Osteocyte (in vitro differentiated cells): ENCODE measurements around the gene OR52E4. TPM values are rescaled to one million over a fixed set of nuclear protein-coding genes. Genes with fewer than 3 reads are reported as not detected.

ENCODE experiments used
- DNase-seq: peaks from one replicate; pipeline ENCODE4 v3.0.0; 2021; ENCODE audit warnings: mixed read lengths; ENCODE audit not compliant: unreplicated experiment; ENCODE audit errors: extremely low spot score
- H3K27ac Mint-ChIP-seq: one replicate; pipeline ENCODE4 v1.8.0; 2021; ENCODE audit warnings: mild to moderate bottlenecking, mixed read lengths; ENCODE audit not compliant: unreplicated experiment
- H3K27me3 Mint-ChIP-seq: one replicate; pipeline ENCODE4 v1.8.0; 2021; ENCODE audit warnings: mixed read lengths; ENCODE audit not compliant: unreplicated experiment
- H3K36me3 Mint-ChIP-seq: one replicate; pipeline ENCODE4 v1.8.0; 2021; ENCODE audit warnings: mixed read lengths; ENCODE audit not compliant: unreplicated experiment
- H3K4me1 Mint-ChIP-seq: one replicate; pipeline ENCODE4 v1.8.0; 2021; ENCODE audit warnings: mixed read lengths; ENCODE audit not compliant: unreplicated experiment
- H3K4me3 Mint-ChIP-seq: one replicate; pipeline ENCODE4 v1.8.0; 2021; ENCODE audit warnings: mild to moderate bottlenecking, moderate library complexity, mixed read lengths; ENCODE audit not compliant: unreplicated experiment
- H3K9me3 Mint-ChIP-seq: one replicate; pipeline ENCODE4 v1.8.0; 2021; ENCODE audit warnings: mixed read lengths; ENCODE audit not compliant: unreplicated experiment
- total RNA-seq: library from RNA; stranded (reverse); gene quantifications from 2 replicates; pipeline ENCODE4 v1.2.1, GENCODE V29; 2021
- TF ChIP-seq, protein P1 (sequence below): fragments of 200-600 bp; sonication (generic); IDR thresholded peaks from 2 replicates; pipeline ENCODE4 v1.5.0; 2021; ENCODE audit warnings: antibody characterized with exemption, mild to moderate bottlenecking, moderate library complexity

Gene OR52E4
- total RNA-seq, 1 donor from 2014 or later: not detected

GRCh38 chr11:5923794-5924193 is 43.4 kb downstream of the OR52E4 start:
- H3K36me3 Mint-ChIP-seq: no peaks in the 10 kb centered on the region
- no peak for DNase-seq
- H3K27ac Mint-ChIP-seq: no peak overlapping the region
- peaks cover 37% of the 10 kb centered on the region for H3K9me3 Mint-ChIP-seq
- no peaks in the 10 kb centered on the region for H3K27me3 Mint-ChIP-seq
- no peak overlapping the region for H3K4me3 Mint-ChIP-seq
- TF ChIP-seq, protein P1, sequence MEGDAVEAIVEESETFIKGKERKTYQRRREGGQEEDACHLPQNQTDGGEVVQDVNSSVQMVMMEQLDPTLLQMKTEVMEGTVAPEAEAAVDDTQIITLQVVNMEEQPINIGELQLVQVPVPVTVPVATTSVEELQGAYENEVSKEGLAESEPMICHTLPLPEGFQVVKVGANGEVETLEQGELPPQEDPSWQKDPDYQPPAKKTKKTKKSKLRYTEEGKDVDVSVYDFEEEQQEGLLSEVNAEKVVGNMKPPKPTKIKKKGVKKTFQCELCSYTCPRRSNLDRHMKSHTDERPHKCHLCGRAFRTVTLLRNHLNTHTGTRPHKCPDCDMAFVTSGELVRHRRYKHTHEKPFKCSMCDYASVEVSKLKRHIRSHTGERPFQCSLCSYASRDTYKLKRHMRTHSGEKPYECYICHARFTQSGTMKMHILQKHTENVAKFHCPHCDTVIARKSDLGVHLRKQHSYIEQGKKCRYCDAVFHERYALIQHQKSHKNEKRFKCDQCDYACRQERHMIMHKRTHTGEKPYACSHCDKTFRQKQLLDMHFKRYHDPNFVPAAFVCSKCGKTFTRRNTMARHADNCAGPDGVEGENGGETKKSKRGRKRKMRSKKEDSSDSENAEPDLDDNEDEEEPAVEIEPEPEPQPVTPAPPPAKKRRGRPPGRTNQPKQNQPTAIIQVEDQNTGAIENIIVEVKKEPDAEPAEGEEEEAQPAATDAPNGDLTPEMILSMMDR: no peak
- no peaks in the 10 kb centered on the region for H3K4me1 Mint-ChIP-seq

DNA sequence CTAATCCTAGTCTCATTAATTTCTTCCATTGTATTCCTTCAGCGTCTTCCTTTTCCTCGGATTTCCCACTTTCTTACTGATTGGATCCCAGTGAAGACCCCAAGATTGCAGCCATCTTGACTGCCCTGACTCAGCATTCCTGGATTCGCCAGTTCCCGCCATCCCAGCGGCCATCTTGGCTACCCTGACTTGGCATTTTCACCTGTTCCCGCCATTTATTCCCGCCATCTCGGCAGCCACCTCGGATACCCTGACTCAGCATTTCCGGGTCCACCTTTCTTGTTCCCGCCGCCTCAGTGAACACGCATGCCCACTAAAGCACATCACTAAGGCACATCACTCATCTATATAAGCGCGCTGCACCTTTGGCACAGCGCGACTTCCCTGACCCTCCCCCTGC is 47.8 kb downstream of the OR52E4 start:
- peaks cover 2% of the 10 kb centered on the region for H3K36me3 Mint-ChIP-seq
- H3K4me1 Mint-ChIP-seq: no peaks in the 10 kb centered on the region
- TF ChIP-seq, protein P1: no peak
- no peak overlapping the region for H3K4me3 Mint-ChIP-seq
- peaks cover 65% of the 10 kb centered on the region for H3K9me3 Mint-ChIP-seq
- no peak for DNase-seq
- no peaks in the 10 kb centered on the region for H3K27me3 Mint-ChIP-seq
- H3K27ac Mint-ChIP-seq: no peak overlapping the region

DNA sequence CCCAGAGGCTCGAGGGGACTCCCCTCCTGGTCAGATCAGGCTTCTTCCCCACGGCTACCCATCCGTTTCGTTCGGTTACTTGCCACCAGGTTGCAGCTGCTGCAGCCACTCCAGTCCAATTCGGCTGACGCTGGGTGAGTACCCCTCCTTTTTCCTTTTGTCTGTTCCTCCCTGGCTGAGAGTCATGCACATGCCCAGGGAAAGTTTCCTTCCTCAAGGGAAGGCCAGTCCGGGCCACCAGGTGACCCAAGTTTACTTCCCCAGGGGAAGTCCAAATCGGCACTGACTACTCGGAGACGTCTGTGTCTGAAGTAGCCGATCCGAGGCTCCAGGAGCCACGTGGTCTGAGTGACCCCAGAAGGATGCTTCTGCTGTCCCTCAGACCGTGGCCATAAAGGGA is 48.4 kb downstream of the OR52E4 start:
- Mint-ChIP-seq H3K9me3 (peaks cover 69% of the 10 kb centered on the region), H3K27ac (no peak overlapping the region)
- TF ChIP-seq, protein P1: no peak

DNA sequence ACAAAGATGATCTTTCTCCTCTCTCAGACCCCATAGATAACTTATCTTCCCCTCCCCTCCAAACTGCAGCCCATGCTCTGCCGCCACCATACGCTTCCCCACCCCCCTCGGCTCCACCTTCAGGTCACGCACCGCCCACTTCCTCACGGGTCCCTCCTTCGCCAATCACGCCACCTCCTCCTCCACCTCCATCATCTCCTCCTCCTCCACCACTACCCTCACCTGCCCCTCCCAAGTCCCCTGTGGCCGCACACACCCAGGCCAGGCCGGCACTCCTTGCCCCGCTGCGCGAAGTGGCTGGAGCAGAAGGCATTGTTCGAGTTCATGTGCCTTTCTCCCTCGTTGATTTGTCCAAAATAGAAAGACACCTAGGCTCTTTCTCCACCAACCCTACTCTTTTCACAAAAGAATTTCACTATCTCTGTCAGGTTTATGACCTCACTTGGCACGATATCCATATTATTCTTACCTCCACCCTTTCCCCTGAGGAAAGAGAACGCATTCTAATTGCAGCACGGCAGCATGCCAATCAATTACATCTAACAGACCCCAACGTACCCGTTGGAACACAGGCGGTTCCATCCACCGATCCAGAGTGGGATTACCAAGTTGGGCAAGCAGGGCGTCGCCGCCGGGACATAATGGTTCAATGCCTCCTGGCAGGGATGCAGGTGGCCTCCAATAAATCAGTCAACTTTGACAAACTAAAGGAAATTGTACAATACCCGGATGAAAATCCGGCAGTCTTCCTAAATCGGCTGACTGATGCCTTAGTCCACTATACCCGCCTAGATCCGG is 49.3 kb downstream of the OR52E4 start:
- TF ChIP-seq, protein P1: no peak
- H3K4me3 Mint-ChIP-seq: no peak overlapping the region
- peaks cover 2% of the 10 kb centered on the region for H3K36me3 Mint-ChIP-seq
- H3K27ac Mint-ChIP-seq: no peak overlapping the region
- DNase-seq: peak; percentile 73
- no peaks in the 10 kb centered on the region for H3K4me1 Mint-ChIP-seq
- H3K9me3 Mint-ChIP-seq: peaks cover 62% of the 10 kb centered on the region
- H3K27me3 Mint-ChIP-seq: no peaks in the 10 kb centered on the region

More for the DNA sequence above, 48.4 kb downstream of the OR52E4 start:
- Mint-ChIP-seq H3K4me3 (no peak overlapping the region), H3K36me3 (peaks cover 2% of the 10 kb centered on the region), H3K27me3 (no peaks in the 10 kb centered on the region), H3K4me1 (no peaks in the 10 kb centered on the region)
- peak; percentile 78 for DNase-seq

DNA sequence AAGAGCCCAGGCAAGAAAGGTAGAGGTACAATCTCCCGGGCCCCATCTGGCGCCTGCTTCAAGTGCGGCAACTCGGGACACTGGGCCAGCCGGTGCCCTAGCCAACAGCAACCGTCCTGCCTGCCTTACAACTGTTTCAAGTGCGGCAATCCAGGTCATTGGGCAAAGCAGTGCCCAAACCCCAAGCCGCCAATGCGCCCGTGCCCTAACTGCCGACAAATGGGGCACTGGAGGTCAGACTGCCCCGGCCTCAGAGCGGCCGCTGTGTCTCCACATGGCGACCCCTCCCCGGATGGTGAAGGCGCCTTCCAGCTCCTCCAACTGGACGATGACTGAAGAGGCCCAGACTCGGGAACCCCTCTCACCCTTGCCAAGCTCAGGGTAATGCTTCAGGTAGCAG is 50.2 kb downstream of the OR52E4 start:
- no peaks in the 10 kb centered on the region for H3K4me1 Mint-ChIP-seq
- no peaks in the 10 kb centered on the region for H3K27me3 Mint-ChIP-seq
- no peak overlapping the region for H3K27ac Mint-ChIP-seq
- peaks cover 56% of the 10 kb centered on the region for H3K9me3 Mint-ChIP-seq
- H3K4me3 Mint-ChIP-seq: no peak overlapping the region
- peaks cover 2% of the 10 kb centered on the region for H3K36me3 Mint-ChIP-seq
- TF ChIP-seq, protein P1: no peak
- peak; percentile 81 for DNase-seq
